SK-N-MC (cell line): ENCODE results near the gene SMPD3.

Source experiments
- EZH2 ChIP-seq: fragments of 200-600 bp; sonication (generic); IDR thresholded peaks from one replicate; pipeline ENCODE4 v1.6.1; 2017; ENCODE audit warnings: antibody characterized with exemption
- POLR2AphosphoS5 ChIP-seq: IDR thresholded peaks from 2 replicates; pipeline ENCODE4 v1.6.1; 2012; ENCODE audit warnings: mild to moderate bottlenecking, low read depth, low read length, borderline replicate concordance

DNA sequence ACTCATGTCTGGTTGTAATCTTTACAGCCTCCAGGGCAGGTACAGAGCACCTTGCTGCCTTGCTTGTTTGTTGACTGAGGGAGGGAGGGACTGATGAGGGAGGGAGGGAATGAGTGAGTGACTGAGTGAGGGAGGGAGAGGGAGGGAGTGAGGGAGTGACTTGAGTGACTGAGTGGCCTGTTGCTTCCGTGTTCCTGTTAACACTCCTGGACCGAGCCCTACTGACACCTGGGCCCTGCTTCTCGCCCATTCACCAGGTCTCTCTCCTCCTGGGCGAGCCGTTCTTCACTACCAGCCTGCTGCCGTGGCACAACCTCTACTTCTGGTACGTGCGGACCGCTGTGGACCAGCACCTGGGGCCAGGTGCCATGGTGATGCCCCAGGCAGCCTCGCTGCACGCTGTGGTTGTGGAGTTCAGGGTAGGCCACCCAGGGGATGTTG lies 96.3 kb downstream of the SMPD3 start:
- TF ChIP-seq EZH2 (no peak), POLR2AphosphoS5 (no peak)
